Upper lobe of left lung (tissue), 4 donors: ENCODE data around the gene RC3H2.

Source experiments
- EP300 ChIP-seq, 4 donors: sonication (generic); formaldehyde crosslinking; IDR thresholded peaks; one replicate each; pipeline ENCODE4 v1.5.1; 2017; ENCODE audit warnings: antibody characterized with exemption in 4 of 4, control low read depth in 2 of 4
- POLR2A ChIP-seq, 4 donors: fragments of 450-650 bp; IDR thresholded peaks; one replicate each; pipeline ENCODE4 v1.5.1; 2016 to 2017; ENCODE audit warnings: antibody characterized with exemption in 4 of 4, mild to moderate bottlenecking in 2 of 4
- TF ChIP-seq, protein P1 (sequence below), 6 experiments: fragments of 450-650 bp in 4 of 6; fragments of 200-600 bp in 2 of 6; sonication (generic) in 2 of 6; IDR thresholded peaks; one replicate each; pipeline ENCODE4 v1.5.1; 2016 to 2019; ENCODE audit warnings: antibody characterized with exemption in 6 of 6

- TF ChIP-seq, protein P1, sequence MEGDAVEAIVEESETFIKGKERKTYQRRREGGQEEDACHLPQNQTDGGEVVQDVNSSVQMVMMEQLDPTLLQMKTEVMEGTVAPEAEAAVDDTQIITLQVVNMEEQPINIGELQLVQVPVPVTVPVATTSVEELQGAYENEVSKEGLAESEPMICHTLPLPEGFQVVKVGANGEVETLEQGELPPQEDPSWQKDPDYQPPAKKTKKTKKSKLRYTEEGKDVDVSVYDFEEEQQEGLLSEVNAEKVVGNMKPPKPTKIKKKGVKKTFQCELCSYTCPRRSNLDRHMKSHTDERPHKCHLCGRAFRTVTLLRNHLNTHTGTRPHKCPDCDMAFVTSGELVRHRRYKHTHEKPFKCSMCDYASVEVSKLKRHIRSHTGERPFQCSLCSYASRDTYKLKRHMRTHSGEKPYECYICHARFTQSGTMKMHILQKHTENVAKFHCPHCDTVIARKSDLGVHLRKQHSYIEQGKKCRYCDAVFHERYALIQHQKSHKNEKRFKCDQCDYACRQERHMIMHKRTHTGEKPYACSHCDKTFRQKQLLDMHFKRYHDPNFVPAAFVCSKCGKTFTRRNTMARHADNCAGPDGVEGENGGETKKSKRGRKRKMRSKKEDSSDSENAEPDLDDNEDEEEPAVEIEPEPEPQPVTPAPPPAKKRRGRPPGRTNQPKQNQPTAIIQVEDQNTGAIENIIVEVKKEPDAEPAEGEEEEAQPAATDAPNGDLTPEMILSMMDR (IDR thresholded peaks at IDR 0.05): no peak
- TF ChIP-seq EP300 (IDR thresholded peaks at IDR 0.05) (no peak), POLR2A (IDR thresholded peaks at IDR 0.05) (no peak)
These were observed 60.0 kb downstream of the RC3H2 start for GRCh38 chr9:122845116-122845515.
